Neutrophil (primary cell): ENCODE results near the gene FADS2.

Source experiments
- H3K27ac ChIP-seq: fragments of 200-600 bp; sonication (generic); 2 replicates; pipeline ENCODE4 v1.5.1; 2016; ENCODE audit warnings: mild to moderate bottlenecking, moderate library complexity
- H3K27me3 ChIP-seq: fragments of 200-600 bp; sonication (generic); 2 replicates; pipeline ENCODE4 v1.6.0; 2016; ENCODE audit warnings: mild to moderate bottlenecking
- H3K36me3 ChIP-seq: fragments of 200-600 bp; sonication (generic); 2 replicates; pipeline ENCODE4 v1.5.1; 2017
- H3K4me1 ChIP-seq, 2 experiments: fragments of 200-600 bp in 1 of 2; sonication (generic) in 1 of 2; 1 replicate in 1 of 2; 2 replicates in 1 of 2; pipeline versions ENCODE4 v1.5.1 to v1.6.1; 2013 to 2016; ENCODE audit warnings: low read depth in 1 of 2, low read length in 1 of 2, mild to moderate bottlenecking in 1 of 2, moderate library complexity in 1 of 2; ENCODE audit not compliant: control insufficient read depth in 1 of 2, insufficient read depth in 1 of 2
- H3K4me3 ChIP-seq, 2 experiments: fragments of 200-600 bp in 1 of 2; sonication (generic) in 1 of 2; 1 replicate in 1 of 2; 2 replicates in 1 of 2; pipeline ENCODE4 v1.5.1; 2013 to 2016; ENCODE audit warnings: low read depth in 1 of 2, low read length in 1 of 2, mild to moderate bottlenecking in 1 of 2, moderate library complexity in 1 of 2
- H3K9me3 ChIP-seq: fragments of 200-600 bp; sonication (generic); 2 replicates; pipeline ENCODE4 v1.5.1; 2016
- CTCF ChIP-seq: fragments of 200-600 bp; sonication (generic); IDR thresholded peaks from 2 replicates; pipeline ENCODE4 v1.5.1; 2016; ENCODE audit warnings: antibody characterized with exemption

FADS2 gene

DNA sequence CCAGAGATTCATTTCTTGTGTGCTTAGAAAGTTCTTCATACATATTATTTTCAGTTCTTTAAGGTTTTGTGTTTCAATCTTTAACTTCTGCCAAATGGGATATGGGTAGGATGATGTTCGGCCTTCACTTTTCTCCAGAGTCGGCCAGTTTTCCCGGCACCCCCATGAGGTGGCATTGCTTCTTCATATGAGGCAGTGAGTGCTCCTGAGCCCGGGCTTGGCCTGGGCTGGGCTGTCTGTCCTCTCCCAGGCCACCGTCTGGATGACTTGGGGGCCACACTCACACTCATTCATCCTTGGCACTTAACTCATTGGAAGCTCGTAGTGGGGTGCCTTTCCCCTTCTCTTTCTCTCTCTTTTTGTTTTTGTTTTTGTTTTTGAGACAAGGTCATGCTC, 23.8 kb downstream of the FADS2 start:
- no peak overlapping the region for H3K4me3 ChIP-seq
- no peaks in the 10 kb centered on the region for H3K36me3 ChIP-seq
- TF ChIP-seq CTCF, result no peak
- H3K27me3 ChIP-seq, result no peaks in the 10 kb centered on the region
- no peak overlapping the region for H3K27ac ChIP-seq
- no peaks in the 10 kb centered on the region for H3K4me1 ChIP-seq
- H3K9me3 ChIP-seq, result no peaks in the 10 kb centered on the region

- Histone ChIP-seq H3K4me3 (no peak overlapping the region), H3K36me3 (no peaks in the 10 kb centered on the region), H3K27ac (no peak overlapping the region)
Observed at GRCh38 chr11:61853698-61854169, 25.6 kb downstream of the FADS2 start.

GRCh38 chr11:61854206-61854895, 26.3 kb downstream of the FADS2 start:
- no peak overlapping the region for H3K27ac ChIP-seq
- no peaks in the 10 kb centered on the region for H3K4me1 ChIP-seq
- H3K27me3 ChIP-seq, result no peaks in the 10 kb centered on the region
- no peaks in the 10 kb centered on the region for H3K9me3 ChIP-seq
- TF ChIP-seq CTCF, result no peak
- no peak overlapping the region for H3K4me3 ChIP-seq
- no peaks in the 10 kb centered on the region for H3K36me3 ChIP-seq

More at GRCh38 chr11:61853698-61854169, 25.6 kb downstream of the FADS2 start:
- no peak for TF ChIP-seq CTCF
- Histone ChIP-seq H3K9me3 (no peaks in the 10 kb centered on the region), H3K27me3 (no peaks in the 10 kb centered on the region), H3K4me1 (no peaks in the 10 kb centered on the region)

DNA sequence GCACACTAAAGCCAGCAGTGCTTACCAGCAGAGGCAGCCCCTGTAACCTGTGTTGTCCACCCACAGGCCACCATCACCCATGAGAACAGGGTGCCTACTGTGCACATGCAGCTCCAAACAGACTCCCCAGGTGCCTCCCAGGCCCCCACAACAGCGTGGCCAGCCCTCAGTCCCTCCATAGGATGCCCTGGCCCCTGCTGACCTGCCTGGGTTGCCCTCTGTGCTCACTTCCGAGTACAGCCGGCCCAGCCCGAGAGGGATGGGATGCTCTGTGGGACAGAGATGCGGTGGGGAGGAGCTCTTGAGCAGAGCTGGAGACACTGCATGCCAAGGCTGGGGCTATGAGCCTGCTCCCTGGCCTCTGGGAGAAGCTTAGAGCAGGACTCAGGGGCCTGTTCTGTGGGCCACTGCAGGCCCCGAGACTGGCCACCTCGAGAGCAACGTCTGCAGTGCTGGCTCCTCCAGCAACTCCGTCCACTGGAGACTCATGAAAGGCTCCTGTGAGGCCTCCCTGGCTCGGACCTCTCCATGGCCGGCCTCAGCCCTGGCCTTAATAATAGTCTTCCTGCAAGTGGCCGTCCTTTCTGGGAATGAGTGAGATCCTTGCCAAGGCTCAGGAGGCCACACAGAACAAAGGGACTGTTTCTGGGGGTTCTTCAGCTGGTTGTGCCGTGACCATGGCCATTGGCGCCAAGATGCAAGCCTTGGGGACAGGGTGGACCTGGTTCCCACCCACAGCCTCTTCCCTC, 27.0 kb downstream of the FADS2 start:
- H3K36me3 ChIP-seq, result no peaks in the 10 kb centered on the region
- H3K9me3 ChIP-seq, result no peaks in the 10 kb centered on the region
- H3K27ac ChIP-seq, result no peak overlapping the region
- no peaks in the 10 kb centered on the region for H3K4me1 ChIP-seq
- no peak overlapping the region for H3K4me3 ChIP-seq
- H3K27me3 ChIP-seq, result no peaks in the 10 kb centered on the region
- no peak for TF ChIP-seq CTCF

DNA sequence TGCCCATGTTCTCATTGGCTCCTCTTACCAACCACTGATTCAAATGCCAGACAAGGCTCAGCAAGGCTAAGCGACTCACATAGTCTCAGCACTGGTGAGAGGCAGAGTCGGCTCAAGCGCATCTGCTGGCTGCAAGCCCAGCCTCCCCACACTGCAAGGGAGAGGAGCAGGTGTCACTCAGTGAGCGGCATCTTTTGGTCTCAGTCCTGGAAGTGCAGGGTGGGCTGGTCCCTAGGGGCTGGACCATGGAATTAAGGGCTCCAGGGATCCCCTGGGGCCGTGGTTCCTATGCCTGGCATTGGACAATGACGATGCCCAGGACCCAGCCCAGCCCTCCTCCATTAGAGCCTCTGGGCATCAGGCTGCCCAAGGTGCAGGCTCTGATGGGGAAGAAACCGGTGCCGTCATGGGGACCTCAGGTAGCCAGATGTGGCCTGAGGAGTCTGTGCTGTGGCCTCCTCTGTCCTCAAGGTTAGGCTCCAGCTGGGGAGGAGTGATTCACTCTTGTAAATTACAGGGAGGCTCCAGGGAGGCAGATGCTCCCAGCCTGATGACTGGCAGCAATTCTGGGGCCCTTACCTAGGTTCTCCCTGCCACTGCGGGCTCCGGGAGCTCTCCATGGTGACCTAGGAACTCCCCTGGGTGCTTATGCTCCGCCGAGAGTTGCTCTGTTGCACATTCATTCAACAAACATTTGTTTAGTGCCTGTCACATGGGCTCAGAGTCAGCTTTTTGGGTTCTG, 28.0 kb downstream of the FADS2 start:
- Histone ChIP-seq H3K27ac (no peak overlapping the region), H3K4me3 (no peak overlapping the region), H3K27me3 (no peaks in the 10 kb centered on the region), H3K9me3 (no peaks in the 10 kb centered on the region), H3K36me3 (no peaks in the 10 kb centered on the region), H3K4me1 (no peaks in the 10 kb centered on the region)
- no peak for TF ChIP-seq CTCF
